MM.1S (cell line): Measurements from ENCODE around the gene FBP2.

Experiments
- EZH2 ChIP-seq: fragments of 300-600 bp; sonication (generic); optimal IDR thresholded peaks from 2 replicates; pipeline ENCODE3; 2017; ENCODE audit warnings: low read depth, mild to moderate bottlenecking, antibody characterized with exemption, low read length, mixed read lengths
- TF ChIP-seq, protein P1 (sequence below): fragments of 300-600 bp; sonication (generic); IDR thresholded peaks from 2 replicates; pipeline ENCODE4 v1.5.1; 2016; ENCODE audit warnings: antibody characterized with exemption, low read length, mixed read lengths

DNA sequence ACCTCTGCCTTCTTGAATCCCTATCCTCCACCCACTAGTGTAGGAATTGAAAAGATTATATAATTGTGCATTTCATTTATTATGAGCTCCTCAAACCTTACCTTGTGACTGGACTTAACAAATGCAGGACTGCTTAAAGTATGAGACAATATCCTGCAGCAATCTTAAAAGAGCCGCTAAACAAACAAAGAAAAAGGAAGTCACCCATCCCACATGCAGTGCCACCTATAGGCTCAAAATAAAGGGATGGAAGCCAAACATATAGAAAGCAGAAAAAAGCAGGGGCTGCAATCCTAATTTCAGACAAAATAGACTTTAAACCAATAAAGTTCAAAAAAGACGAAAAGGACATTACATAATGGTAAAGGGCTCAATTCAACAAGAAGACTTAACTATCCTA is 30.1 kb downstream of the FBP2 start:
- TF ChIP-seq, protein P1, sequence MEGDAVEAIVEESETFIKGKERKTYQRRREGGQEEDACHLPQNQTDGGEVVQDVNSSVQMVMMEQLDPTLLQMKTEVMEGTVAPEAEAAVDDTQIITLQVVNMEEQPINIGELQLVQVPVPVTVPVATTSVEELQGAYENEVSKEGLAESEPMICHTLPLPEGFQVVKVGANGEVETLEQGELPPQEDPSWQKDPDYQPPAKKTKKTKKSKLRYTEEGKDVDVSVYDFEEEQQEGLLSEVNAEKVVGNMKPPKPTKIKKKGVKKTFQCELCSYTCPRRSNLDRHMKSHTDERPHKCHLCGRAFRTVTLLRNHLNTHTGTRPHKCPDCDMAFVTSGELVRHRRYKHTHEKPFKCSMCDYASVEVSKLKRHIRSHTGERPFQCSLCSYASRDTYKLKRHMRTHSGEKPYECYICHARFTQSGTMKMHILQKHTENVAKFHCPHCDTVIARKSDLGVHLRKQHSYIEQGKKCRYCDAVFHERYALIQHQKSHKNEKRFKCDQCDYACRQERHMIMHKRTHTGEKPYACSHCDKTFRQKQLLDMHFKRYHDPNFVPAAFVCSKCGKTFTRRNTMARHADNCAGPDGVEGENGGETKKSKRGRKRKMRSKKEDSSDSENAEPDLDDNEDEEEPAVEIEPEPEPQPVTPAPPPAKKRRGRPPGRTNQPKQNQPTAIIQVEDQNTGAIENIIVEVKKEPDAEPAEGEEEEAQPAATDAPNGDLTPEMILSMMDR = no peak
- no peak for TF ChIP-seq EZH2
